ENCODE data around the gene GADD45B. TPM values are rescaled to one million over a fixed set of nuclear protein-coding genes. Genes with fewer than 3 reads are reported as not detected.

GADD45B gene
- total and polyA plus RNA-seq, 2 of the 4 experiments (the other 2 are of a cell fraction), result 30.1 to 106 TPM

GRCh38 chr19:2436384-2436783 lies 39.5 kb upstream of the GADD45B start:
- dilution Hi-C loops (cut with HindIII; ENCODE audit: low sequenced_read_pairs, unreplicated experiment), result no loop called here
- Histone ChIP-seq H3K4me3 (ENCODE audit: insufficient read depth, low read depth, low read length) (no peak overlapping the region), H2BK5ac (ENCODE audit: low read depth, low read length, poor library complexity, severe bottlenecking) (no peak overlapping the region), H4K5ac (ENCODE audit: low read depth, low read length) (no peak overlapping the region), H3K4ac (ENCODE audit: low read depth, low read length) (no peak overlapping the region), H3K27me3 (ENCODE audit: control insufficient read depth, insufficient read depth, low read length) (no peaks in the 10 kb centered on the region), H3K36me3 (ENCODE audit: control insufficient read depth, insufficient read depth, low read length) (peaks cover 37% of the 10 kb centered on the region), H4K91ac (ENCODE audit: insufficient read depth, low read depth, low read length) (no peak overlapping the region), H3K4me1 (ENCODE audit: control insufficient read depth, insufficient read depth, low read length) (no peaks in the 10 kb centered on the region), H4K8ac (ENCODE audit: low read depth in 2 of 2, low read length in 2 of 2) (no peak overlapping the region), H2AFZ (replicated peaks; ENCODE audit: low read length, poor library complexity) (no peak overlapping the region), H2BK15ac (ENCODE audit: low read depth, low read length) (no peak overlapping the region), H3K9me1 (ENCODE audit: insufficient read depth, low read length) (no peaks in the 10 kb centered on the region; the same call in 1 of the 2 replicates), H2AK9ac (replicated peaks; ENCODE audit: low read depth, low read length, poor library complexity) (no peak overlapping the region), H2AK5ac (ENCODE audit: low read depth, low read length) (no peak overlapping the region), H3K27ac (ENCODE audit: insufficient read depth, low read length) (no peak overlapping the region), H3K14ac (replicated peaks; ENCODE audit: low read depth, low read length) (no peak overlapping the region), H3K23ac (ENCODE audit: low read depth, low read length) (no peak overlapping the region), H2BK20ac (ENCODE audit: low read depth, low read length) (no peak overlapping the region), H4K20me1 (ENCODE audit: insufficient read depth, low read length) (peaks cover 16% of the 10 kb centered on the region; the same call in 1 of the 2 replicates), H3K4me2 (ENCODE audit: low read depth, low read length) (no peak overlapping the region), H3K56ac (ENCODE audit: extremely low read depth, insufficient read depth, low read length) (no peak overlapping the region), H3K9me3 (ENCODE audit: control insufficient read depth, insufficient read depth, low read length) (no peaks in the 10 kb centered on the region), H2BK120ac (ENCODE audit: low read depth, low read length) (no peak overlapping the region), H3K79me1 (ENCODE audit: low read depth in 1 of 2, low read length in 2 of 2) (peaks cover 20 to 36% of the 10 kb centered on the region in 2 experiments), H3K18ac (ENCODE audit: low read depth, low read length) (no peak overlapping the region), H3K9ac (ENCODE audit: low read depth, low read length) (no peak overlapping the region)
- no TSS peak for BruUV-seq (replicated peaks)
- TF ChIP-seq RAD21 (IDR thresholded peaks at IDR 0.05; ENCODE audit: low read length) (no peak), ELK1 (IDR thresholded peaks at IDR 0.05; ENCODE audit: borderline replicate concordance, low read depth, low read length) (no peak), RFX5 (IDR thresholded peaks at IDR 0.05; ENCODE audit: low read depth, low read length) (no peak)
- ChIA-PET POLR2A (ENCODE audit: unreplicated experiment) (no interaction called here), CTCF (no interaction called here)
- WGBS, 2 experiments (ENCODE audit: extremely low coverage in 2 of 2, insufficient read length in 1 of 2), result no CpG with 5 or more reads among the region's 39 CpGs
- DNase-seq, result no peak
- in situ Hi-C loops (cut with MboI; ENCODE audit: low sequenced_read_pairs), result no loop called here
- intact Hi-C loops (cut with micrococcal nuclease), result no loop called here
- ATAC-seq (ENCODE audit: low read depth), result no peak

All from IMR-90 (cell line).